Type B pancreatic cell (in vitro differentiated cells): ENCODE results near the gene COX6B1. TPM values are rescaled to one million over a fixed set of nuclear protein-coding genes. Genes with fewer than 3 reads are reported as not detected.
A peak's percentile ranks its signal among the peaks of the same experiment; 100 is the strongest.

Experiments
- DNase-seq: peaks from one replicate; pipeline ENCODE4 v3.0.0; 2021; ENCODE audit warnings: mixed read lengths; ENCODE audit not compliant: unreplicated experiment; ENCODE audit errors: extremely low spot score
- H3K27ac Mint-ChIP-seq: 2 replicates; pipeline ENCODE4 v1.8.0; 2021; ENCODE audit warnings: mild to moderate bottlenecking, mixed read lengths
- H3K27me3 Mint-ChIP-seq: 2 replicates; pipeline ENCODE4 v1.8.0; 2021; ENCODE audit warnings: mixed read lengths
- H3K36me3 Mint-ChIP-seq: 2 replicates; pipeline ENCODE4 v1.8.0; 2021; ENCODE audit warnings: mixed read lengths
- H3K4me1 Mint-ChIP-seq: one replicate; pipeline ENCODE4 v1.8.0; 2021; ENCODE audit warnings: mixed read lengths; ENCODE audit not compliant: unreplicated experiment
- H3K4me3 Mint-ChIP-seq: 2 replicates; pipeline ENCODE4 v1.8.0; 2021; ENCODE audit warnings: mild to moderate bottlenecking, mixed read lengths
- H3K9me3 Mint-ChIP-seq: 2 replicates; pipeline ENCODE4 v1.8.0; 2021; ENCODE audit warnings: mixed read lengths
- CTCF ChIP-seq: fragments of 200-600 bp; sonication (generic); conservative IDR thresholded peaks from 2 replicates; pipeline ENCODE4 v1.5.0; 2021; ENCODE audit warnings: antibody characterized with exemption, mild to moderate bottlenecking
- total RNA-seq: library from RNA; stranded (reverse); gene quantifications from 2 replicates; pipeline ENCODE4 v1.2.1, GENCODE V29; 2021; ENCODE audit warnings: low replicate concordance

The COX6B1 gene
- total RNA-seq, 1 donor from 2014 or later, result 408 TPM

GRCh38 chr19:35636651-35637050, 11.5 kb upstream of the COX6B1 start:
- no peak overlapping the region for H3K4me3 Mint-ChIP-seq
- H3K27me3 Mint-ChIP-seq, result peaks cover 2% of the 10 kb centered on the region
- H3K9me3 Mint-ChIP-seq, result no peaks in the 10 kb centered on the region
- H3K4me1 Mint-ChIP-seq, result peaks cover 4% of the 10 kb centered on the region
- H3K27ac Mint-ChIP-seq, result no peak overlapping the region
- TF ChIP-seq CTCF, result no peak
- no peak for DNase-seq
- peaks cover 9% of the 10 kb centered on the region for H3K36me3 Mint-ChIP-seq

DNA sequence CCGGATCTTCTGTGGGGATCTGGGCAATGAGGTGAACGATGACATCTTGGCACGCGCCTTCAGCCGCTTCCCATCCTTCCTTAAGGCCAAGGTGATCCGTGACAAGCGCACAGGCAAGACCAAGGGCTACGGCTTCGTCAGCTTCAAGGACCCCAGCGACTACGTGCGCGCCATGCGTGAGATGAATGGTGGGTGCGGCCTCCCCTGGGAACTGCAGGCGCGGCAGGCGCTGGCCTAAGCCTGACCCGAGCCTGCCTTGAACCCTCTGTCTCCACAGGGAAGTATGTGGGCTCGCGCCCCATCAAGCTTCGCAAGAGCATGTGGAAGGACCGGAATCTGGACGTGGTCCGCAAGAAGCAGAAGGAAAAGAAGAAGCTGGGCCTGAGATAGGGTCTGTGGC, 11.0 kb upstream of the COX6B1 start:
- Mint-ChIP-seq H3K36me3 (peaks cover 4% of the 10 kb centered on the region), H3K9me3 (no peaks in the 10 kb centered on the region), H3K27ac (no peak overlapping the region), H3K4me1 (peaks cover 4% of the 10 kb centered on the region), H3K27me3 (peaks cover 2% of the 10 kb centered on the region), H3K4me3 (no peak overlapping the region)
- no peak for DNase-seq
- TF ChIP-seq CTCF, result no peak

DNA sequence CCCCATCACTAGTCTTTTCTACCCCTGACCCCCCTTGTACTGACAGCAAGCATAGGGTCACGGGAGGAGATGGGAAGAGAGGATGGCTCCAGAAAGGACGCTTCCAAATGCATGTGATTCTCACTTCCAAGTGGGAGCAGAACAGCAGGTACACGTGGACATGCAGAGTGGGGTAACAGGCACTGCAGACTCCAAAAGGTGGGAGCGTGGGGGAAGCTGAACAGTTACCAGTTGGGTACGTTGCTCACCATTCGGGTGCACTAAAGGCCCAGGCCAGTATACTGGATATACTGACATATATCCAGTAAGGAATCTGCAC, 8.8 kb upstream of the COX6B1 start:
- Mint-ChIP-seq H3K4me3 (no peak overlapping the region), H3K9me3 (no peaks in the 10 kb centered on the region), H3K27ac (no peak overlapping the region), H3K27me3 (peaks cover 2% of the 10 kb centered on the region), H3K36me3 (no peaks in the 10 kb centered on the region), H3K4me1 (peaks cover 4% of the 10 kb centered on the region)
- no peak for TF ChIP-seq CTCF
- DNase-seq, result no peak

DNA sequence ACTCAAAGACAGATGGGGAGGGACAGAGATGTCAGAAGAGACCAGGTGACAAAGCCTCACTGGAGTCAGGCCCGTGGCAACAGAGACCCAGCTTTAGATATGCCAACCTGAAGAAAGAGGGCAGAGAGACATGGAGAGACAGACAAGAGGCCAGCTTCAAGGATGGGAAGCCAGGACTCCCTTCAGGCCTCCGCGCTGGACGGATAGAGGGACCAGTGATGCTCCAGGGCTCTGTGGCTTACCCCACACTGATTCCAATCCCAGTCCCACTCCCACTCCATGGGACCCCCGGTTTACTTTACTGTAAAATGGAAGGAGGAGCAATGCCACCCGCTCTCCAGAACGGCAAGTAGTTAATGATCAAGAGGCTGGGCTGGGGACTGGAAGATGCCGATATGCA, 8.3 kb upstream of the COX6B1 start:
- Mint-ChIP-seq H3K36me3 (no peaks in the 10 kb centered on the region), H3K27me3 (peaks cover 2% of the 10 kb centered on the region), H3K9me3 (no peaks in the 10 kb centered on the region)

GRCh38 chr19:35641515-35642151, 6.5 kb upstream of the COX6B1 start, which contains the start of gene ETV2:
TSS of gene ETV2 (plus strand) at chr19:35641745. CDS start at chr19:35642461, 716 bp downstream.
- DNase-seq, result no peak
- H3K27me3 Mint-ChIP-seq, result peaks cover 2% of the 10 kb centered on the region
- H3K4me1 Mint-ChIP-seq, result peaks cover 18% of the 10 kb centered on the region
- H3K4me3 Mint-ChIP-seq, result peak within 1 kb of the TSS; percentile 63
- H3K36me3 Mint-ChIP-seq, result no peaks in the 10 kb centered on the region
- no peaks in the 10 kb centered on the region for H3K9me3 Mint-ChIP-seq
- peak within 1 kb of the TSS; percentile 23 for H3K27ac Mint-ChIP-seq
- TF ChIP-seq CTCF, result no peak

More for the DNA sequence above, 8.3 kb upstream of the COX6B1 start:
- peak overlapping the region; percentile 40 for H3K4me3 Mint-ChIP-seq
- H3K27ac Mint-ChIP-seq, result no peak overlapping the region
- no peak for TF ChIP-seq CTCF
- peaks cover 6% of the 10 kb centered on the region for H3K4me1 Mint-ChIP-seq
- no peak for DNase-seq

DNA sequence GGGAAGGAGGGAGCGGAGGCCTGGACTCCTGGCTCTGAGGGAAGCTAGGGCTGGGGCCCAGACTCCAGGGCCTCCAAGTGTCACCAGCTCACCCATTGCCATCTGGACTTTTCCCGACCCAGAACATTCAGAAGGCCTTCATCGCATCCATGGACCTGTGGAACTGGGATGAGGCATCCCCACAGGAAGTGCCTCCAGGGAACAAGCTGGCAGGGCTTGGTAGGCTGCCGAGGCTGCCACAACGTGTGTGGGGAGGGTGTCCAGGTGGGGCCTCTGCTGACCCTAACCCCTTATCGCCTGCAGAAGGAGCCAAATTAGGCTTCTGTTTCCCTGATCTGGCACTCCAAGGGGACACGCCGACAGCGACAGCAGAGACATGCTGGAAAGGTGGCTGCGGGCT, 5.8 kb upstream of the COX6B1 start:
- Mint-ChIP-seq H3K4me1 (peaks cover 19% of the 10 kb centered on the region), H3K27ac (no peak overlapping the region), H3K36me3 (no peaks in the 10 kb centered on the region), H3K4me3 (peak overlapping the region; percentile 60), H3K9me3 (no peaks in the 10 kb centered on the region), H3K27me3 (peaks cover 2% of the 10 kb centered on the region)
- TF ChIP-seq CTCF, result no peak
- no peak for DNase-seq
